Measurements from ENCODE around the gene DNAJC8. TPM values are rescaled to one million over a fixed set of nuclear protein-coding genes. Genes with fewer than 3 reads are reported as not detected.

DNAJC8 gene
- total RNA-seq, 2 experiments from 2014 or later, result 103 to 108 TPM

GRCh38 chr1:28190337-28190979 lies 42.4 kb downstream of the DNAJC8 start:
- POLR2A ChIA-PET, result no interaction called here
- CTCF ChIA-PET, result no interaction called here

GRCh38 chr1:28185071-28185470 lies 47.8 kb downstream of the DNAJC8 start:
- POLR2A ChIA-PET, result no interaction called here
- CTCF ChIA-PET, result interaction anchor here (1.0 kb wide), 1 partner anchor 85 kb away, joined by 3 read pairs; no protein-coding TSS in a partner anchor

GRCh38 chr1:28180306-28181305 lies 52.2 kb downstream of the DNAJC8 start:
- POLR2A ChIA-PET, result no interaction called here
- CTCF ChIA-PET, result no interaction called here

GRCh38 chr1:28178690-28179485 lies 53.9 kb downstream of the DNAJC8 start:
- ChIA-PET CTCF (no interaction called here), POLR2A (no interaction called here)

GRCh38 chr1:28176492-28177470 lies 56.0 kb downstream of the DNAJC8 start, which contains the start of gene PTAFR:
PTAFR (minus strand) TSS chr1:28176690; CDS start chr1:28151021, 25,669 bp downstream.
- CTCF ChIA-PET, result interaction anchor here (1.3 kb wide), 1 partner anchor 12 kb away, joined by 4 read pairs; no protein-coding TSS in a partner anchor

GRCh38 chr1:28175955-28176485 lies 56.8 kb downstream of the DNAJC8 start:
- POLR2A ChIA-PET, result no interaction called here

More at GRCh38 chr1:28176492-28177470, 56.0 kb downstream of the DNAJC8 start, which contains the start of gene PTAFR:
- POLR2A ChIA-PET, result interaction anchor here (0.6 kb wide), 1 partner anchor 9 kb away, joined by 3 read pairs; no protein-coding TSS in a partner anchor

GRCh38 chr1:28173980-28174297 lies 58.9 kb downstream of the DNAJC8 start:
- CTCF ChIA-PET, result no interaction called here

More at GRCh38 chr1:28175955-28176485, 56.8 kb downstream of the DNAJC8 start:
- CTCF ChIA-PET, result no interaction called here

GRCh38 chr1:28173151-28173979 lies 59.5 kb downstream of the DNAJC8 start:
- ChIA-PET POLR2A (interaction anchor here (0.9 kb wide), 1 partner anchor 26 kb away, joined by 5 read pairs; no protein-coding TSS in a partner anchor), CTCF (interaction anchor here (0.6 to 0.7 kb wide), 2 partner anchors 27 to 316 kb away, joined by 4 read pairs; no protein-coding TSS in a partner anchor)

More at GRCh38 chr1:28173980-28174297, 58.9 kb downstream of the DNAJC8 start:
- POLR2A ChIA-PET, result no interaction called here

GRCh38 chr1:28172713-28173150 lies 60.1 kb downstream of the DNAJC8 start:
- POLR2A ChIA-PET, result interaction anchor here (0.9 kb wide), 1 partner anchor 26 kb away, joined by 5 read pairs; no protein-coding TSS in a partner anchor
- CTCF ChIA-PET, result interaction anchor here (0.7 kb wide), 1 partner anchor 28 kb away, joined by 4 read pairs; no protein-coding TSS in a partner anchor

- ChIA-PET POLR2A (no interaction called here), CTCF (interaction anchor here (1.1 kb wide), 1 partner anchor 80 kb away, joined by 3 read pairs; no protein-coding TSS in a partner anchor)
These were observed 61.6 kb downstream of the DNAJC8 start for GRCh38 chr1:28171246-28171645.

- POLR2A ChIA-PET, result interaction anchor here (0.5 to 1.8 kb wide), 4 partner anchors 22 to 284 kb away, joined by 4 to 12 read pairs (median 7); no protein-coding TSS in a partner anchor
- CTCF ChIA-PET, result interaction anchor here (1.0 to 1.2 kb wide), 3 partner anchors 16 to 79 kb away, joined by 3 to 6 read pairs (median 3); no protein-coding TSS in a partner anchor
These were observed 62.7 kb downstream of the DNAJC8 start for GRCh38 chr1:28170001-28170596.

GRCh38 chr1:28163496-28164161 lies 69.2 kb downstream of the DNAJC8 start:
- POLR2A ChIA-PET, result interaction anchor here (0.5 kb wide), 1 partner anchor 976 kb away, joined by 3 read pairs; no protein-coding TSS in a partner anchor
- CTCF ChIA-PET, result no interaction called here

GRCh38 chr1:28162151-28162550 lies 70.7 kb downstream of the DNAJC8 start:
- ChIA-PET CTCF (interaction anchor here (0.7 kb wide), 1 partner anchor 442 kb away, joined by 3 read pairs; no protein-coding TSS in a partner anchor), POLR2A (no interaction called here)

GRCh38 chr1:28161751-28162150 lies 71.1 kb downstream of the DNAJC8 start:
- ChIA-PET CTCF (no interaction called here), POLR2A (no interaction called here)

GRCh38 chr1:28160782-28161266 lies 72.0 kb downstream of the DNAJC8 start:
- POLR2A ChIA-PET, result no interaction called here

GRCh38 chr1:28159680-28160079 lies 73.1 kb downstream of the DNAJC8 start:
- POLR2A ChIA-PET, result no interaction called here
- CTCF ChIA-PET, result no interaction called here

More at GRCh38 chr1:28160782-28161266, 72.0 kb downstream of the DNAJC8 start:
- CTCF ChIA-PET, result no interaction called here
